Measurements from ENCODE around the gene FBXW11. TPM values are rescaled to one million over a fixed set of nuclear protein-coding genes. Genes with fewer than 3 reads are reported as not detected.

FBXW11 gene
- total and polyA plus RNA-seq, 2 of the 8 experiments (the other 6 are each of a cell fraction or from before 2014, with no cell fraction given): 45.0 to 75.6 TPM

- no peak overlapping the region for H2BK20ac ChIP-seq (ENCODE audit: low read length)
- no peak overlapping the region for H3K4ac ChIP-seq (replicated peaks; ENCODE audit: insufficient read length, low read depth, low read length)
- no peak overlapping the region for H2BK5ac ChIP-seq (ENCODE audit: low read depth, low read length)
- DNase-seq (ENCODE audit: low read depth in 1 of 2, low spot score in 2 of 2) (no peak), FAIRE-seq (no peak)
- peaks cover 2% of the 10 kb centered on the region for H3K79me1 ChIP-seq (ENCODE audit: low read depth, low read length)
- no peak overlapping the region for H3K9ac ChIP-seq (replicated peaks in 1 of 4; ENCODE audit: extremely low read depth in 1 of 4, low read depth in 3 of 4, low read length in 3 of 4)
- no peak overlapping the region for H2BK12ac ChIP-seq (ENCODE audit: low read depth, low read length)
- ChIA-PET POLR2A (ENCODE audit: partially characterized antibody) (no interaction called here), CTCF (ENCODE audit: partially characterized antibody) (interaction anchor here (0.8 to 4.8 kb wide), 4 partner anchors 103 to 486 kb away, joined by 3 to 27 read pairs (median 16); partner anchors contain the start of genes FBXW11 and FGF18)
- H3K4me1 ChIP-seq (replicated peaks in 1 of 4; ENCODE audit: control insufficient read depth in 3 of 4, insufficient read depth in 4 of 4, low read length in 3 of 4): peaks cover 0 to 4% (median 3%) of the 10 kb centered on the region in 4 experiments; a peak in 2 of 7 replicates
- no peak overlapping the region for H3K14ac ChIP-seq (ENCODE audit: insufficient read length)
- H4K20me1 ChIP-seq (replicated peaks in 1 of 2; ENCODE audit: control insufficient read depth in 1 of 2, insufficient read depth in 2 of 2, low read length in 2 of 2): peaks cover 12 to 15% of the 10 kb centered on the region in 2 experiments
- no peak overlapping the region for H3K27ac ChIP-seq (ENCODE audit: low read depth, low read length)
- no peak for TF ChIP-seq SAP30 (IDR thresholded peaks at IDR 0.05; ENCODE audit: insufficient read depth, insufficient replicate concordance, low read length)
- TF ChIP-seq EP300 (IDR thresholded peaks at IDR 0.05; ENCODE audit: borderline replicate concordance in 1 of 2, low read depth in 2 of 2, low read length in 2 of 2): no peak
- TF ChIP-seq PHF8 (conservative IDR thresholded peaks at IDR 0.05; ENCODE audit: low read depth, low read length): no peak
- no peak for TF ChIP-seq TEAD4 (IDR thresholded peaks at IDR 0.05; ENCODE audit: low read depth, low read length)
- TF ChIP-seq RBBP5 (IDR thresholded peaks at IDR 0.05; ENCODE audit: borderline replicate concordance, low read depth, low read length): no peak
- TF ChIP-seq EGR1 (IDR thresholded peaks at IDR 0.05; ENCODE audit: borderline replicate concordance, low read depth, low read length): no peak
- no peak for TF ChIP-seq HDAC6 (IDR thresholded peaks at IDR 0.05; ENCODE audit: low read depth, low read length)
- TF ChIP-seq MAFK (IDR thresholded peaks at IDR 0.05; ENCODE audit: low read depth, low read length): no peak
- no peak for TF ChIP-seq SIRT6 (IDR thresholded peaks at IDR 0.05; ENCODE audit: low read length)
- TF ChIP-seq CHD1 (IDR thresholded peaks at IDR 0.05; ENCODE audit: low read depth, low read length): no peak
- TF ChIP-seq RXRA (IDR thresholded peaks at IDR 0.05; ENCODE audit: insufficient read depth, low read depth, low read length): no peak
- TF ChIP-seq NRF1 (IDR thresholded peaks at IDR 0.05; ENCODE audit: low read depth, low read length): no peak
- no peak for TF ChIP-seq SP1 (IDR thresholded peaks at IDR 0.05; ENCODE audit: low read depth, low read length)
- no peak for TF ChIP-seq CREB1 (IDR thresholded peaks at IDR 0.05)
- no peak for TF ChIP-seq CBX5 (IDR thresholded peaks at IDR 0.05; ENCODE audit: low read depth, low read length)
- H4K8ac ChIP-seq (ENCODE audit: extremely low read depth, insufficient read depth, low read length): no peak overlapping the region
- H3K4me2 ChIP-seq (ENCODE audit: insufficient read depth in 1 of 2, low read depth in 2 of 2, low read length in 2 of 2): no peak overlapping the region
- no peak overlapping the region for H3K56ac ChIP-seq (replicated peaks; ENCODE audit: insufficient read length, low read depth, low read length)
- no peaks in the 10 kb centered on the region for H3K9me3 ChIP-seq (ENCODE audit: insufficient read depth in 2 of 2, low read depth in 1 of 2, low read length in 1 of 2)
- peaks cover 0 to 6% (median 2%) of the 10 kb centered on the region in 4 experiments; a peak in 4 of 8 replicates for H3K36me3 ChIP-seq (ENCODE audit: control insufficient read depth in 2 of 4, insufficient read depth in 4 of 4, low read length in 3 of 4)
- no peak overlapping the region for H3K4me3 ChIP-seq (ENCODE audit: extremely low read depth in 1 of 4, insufficient read depth in 2 of 4, low read depth in 3 of 4, low read length in 4 of 4)
- H2AK5ac ChIP-seq (ENCODE audit: low read depth, low read length): no peak overlapping the region
- no peak overlapping the region for H2BK15ac ChIP-seq (ENCODE audit: low read length)
- H3K18ac ChIP-seq (ENCODE audit: extremely low read depth, low read length): no peak overlapping the region
- no peak overlapping the region for H4K5ac ChIP-seq (ENCODE audit: insufficient read length, low read depth, low read length)
- H3K23ac ChIP-seq (ENCODE audit: insufficient read length): no peak overlapping the region
- H3K79me2 ChIP-seq (ENCODE audit: control insufficient read depth in 1 of 2, insufficient read depth in 2 of 2, low read length in 2 of 2): peaks cover 3 to 88% of the 10 kb centered on the region in 2 experiments; a peak in 3 of 4 replicates
- no peak overlapping the region for H2AFZ ChIP-seq (ENCODE audit: low read length)
- no peak overlapping the region for H4K91ac ChIP-seq (replicated peaks; ENCODE audit: insufficient read length, low read length)
- H3K23me2 ChIP-seq (ENCODE audit: low read depth, low read length): no peaks in the 10 kb centered on the region
- no peak overlapping the region for H2BK120ac ChIP-seq (replicated peaks; ENCODE audit: low read depth, low read length)
- H3K27me3 ChIP-seq (replicated peaks in 1 of 4; ENCODE audit: control insufficient read depth in 3 of 4, extremely low read depth in 1 of 4, insufficient read depth in 3 of 4, low read length in 3 of 4): no peaks in the 10 kb centered on the region
Observed at GRCh38 chr5:171904886-171905285, 101.6 kb downstream of the FBXW11 start.

Measured in H1 (cell line).